Skeletal muscle tissue (tissue), 4 donors: ENCODE results near the gene NCAM1. TPM values are rescaled to one million over a fixed set of nuclear protein-coding genes. Genes with fewer than 3 reads are reported as not detected.
"Not testable (repeated sequence)": the region's sequence is repeated elsewhere in the genome, so short reads cannot be mapped to it uniquely, and the experiment has no call there.

ENCODE experiments used
- H3K27ac ChIP-seq: one replicate; pipeline ENCODE4 v1.7.0; 2013; ENCODE audit warnings: mild to moderate bottlenecking, low read depth, low read length, inconsistent platforms
- H3K27me3 ChIP-seq, 3 donors: one replicate each; pipeline ENCODE4 v1.7.0; 2013; ENCODE audit warnings: low read length in 3 of 3; ENCODE audit not compliant: control insufficient read depth in 3 of 3, insufficient read depth in 3 of 3
- H3K36me3 ChIP-seq, 3 donors: one replicate each; pipeline ENCODE4 v1.7.0; 2013; ENCODE audit warnings: low read length in 3 of 3; ENCODE audit not compliant: control insufficient read depth in 3 of 3, insufficient read depth in 3 of 3
- H3K4me1 ChIP-seq, 3 donors: one replicate each; pipeline ENCODE4 v1.7.0; 2013; ENCODE audit warnings: low read length in 3 of 3, mild to moderate bottlenecking in 3 of 3; ENCODE audit not compliant: control insufficient read depth in 3 of 3, insufficient read depth in 3 of 3
- H3K4me3 ChIP-seq, 3 donors: one replicate each; pipeline ENCODE4 v1.7.0; 2013; ENCODE audit warnings: low read length in 3 of 3
- H3K9ac ChIP-seq, 3 donors: one replicate each; pipeline ENCODE4 v1.7.0; 2013; ENCODE audit warnings: low read length in 3 of 3, mild to moderate bottlenecking in 3 of 3, moderate library complexity in 2 of 3, low read depth in 1 of 3
- H3K9me3 ChIP-seq, 3 donors: one replicate each; pipeline ENCODE4 v1.7.0; 2013; ENCODE audit warnings: low read length in 3 of 3; ENCODE audit not compliant: control insufficient read depth in 3 of 3
- total RNA-seq: library from RNA; depleted of rRNA; stranded (reverse); fragments of >200 nt; gene quantifications from one replicate; pipeline ENCODE4 v1.2.3, GENCODE V29; 2014
- donor health status: Osteomylitis.

Gene NCAM1
- total RNA-seq, 1 donor from 2014 or later = 63.7 TPM

DNA sequence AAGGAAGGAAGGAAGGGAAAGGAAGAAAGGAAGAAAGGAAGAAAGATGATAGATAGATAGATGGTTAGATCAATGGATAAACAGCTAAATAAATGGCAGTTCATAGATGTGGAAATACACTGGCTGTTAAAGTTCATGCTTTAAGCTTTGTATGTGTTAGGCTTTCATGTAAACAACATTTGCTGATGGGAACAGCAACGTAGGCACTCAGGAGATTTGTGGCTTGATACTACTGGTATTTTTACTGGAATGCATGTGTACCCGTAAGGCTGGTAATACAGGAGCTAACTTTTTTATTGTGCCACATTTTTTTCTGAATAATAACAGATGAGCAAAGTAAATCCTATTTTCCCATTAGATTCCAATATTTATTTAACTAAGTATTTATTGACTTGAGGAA, 85.6 kb downstream of the NCAM1 start:
- H3K27me3 ChIP-seq = no peaks in the 10 kb centered on the region
- H3K9ac ChIP-seq = no peak overlapping the region
- no peak overlapping the region for H3K27ac ChIP-seq
- H3K4me1 ChIP-seq = no peaks in the 10 kb centered on the region
- H3K9me3 ChIP-seq = no peaks in the 10 kb centered on the region
- H3K4me3 ChIP-seq = no peak overlapping the region
- H3K36me3 ChIP-seq = no peaks in the 10 kb centered on the region

DNA sequence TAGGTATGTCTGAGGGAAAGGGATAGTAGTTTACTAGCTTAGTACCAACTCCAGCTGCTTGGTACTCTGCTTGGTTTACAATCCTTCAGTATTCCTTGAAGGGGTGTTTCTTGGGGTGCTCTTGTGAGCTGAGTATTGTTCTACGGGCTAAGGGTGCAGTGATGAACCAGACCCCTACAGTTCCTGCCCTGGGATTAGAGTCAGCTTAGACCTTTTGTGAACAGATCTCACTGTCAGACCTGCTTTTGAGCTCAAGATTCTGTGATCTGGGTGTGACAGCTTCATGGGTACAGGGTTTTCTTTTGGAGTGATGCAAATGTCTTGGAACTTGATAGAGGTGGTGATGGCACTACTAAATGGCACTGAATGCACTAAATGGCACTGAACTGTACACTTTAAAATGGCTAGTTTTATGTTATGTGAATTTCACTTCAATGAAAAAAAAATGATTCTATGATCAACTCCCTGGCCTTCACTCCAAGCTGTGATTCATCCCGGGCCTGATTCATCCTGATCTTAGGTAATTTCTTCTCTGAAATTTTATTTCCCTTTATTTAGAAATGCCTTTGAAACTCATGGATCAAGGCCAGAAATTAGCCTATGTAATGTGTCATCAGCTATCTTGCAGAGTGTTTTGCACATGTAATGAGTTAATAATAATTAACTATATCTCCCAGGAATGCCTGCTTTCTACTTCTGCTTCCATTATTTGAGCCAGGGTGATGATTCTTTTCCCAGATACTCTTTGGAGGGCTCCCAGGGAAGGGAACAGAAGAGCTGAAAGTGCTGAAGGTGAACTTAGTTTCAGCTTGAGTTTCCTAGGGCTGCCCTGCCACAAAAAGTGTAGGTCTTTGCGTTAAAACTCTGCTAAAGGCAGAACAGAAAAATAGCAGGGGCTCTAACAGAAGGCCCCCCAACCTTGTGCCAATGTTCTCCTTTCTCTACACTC, 87.9 kb downstream of the NCAM1 start:
- Histone ChIP-seq H3K27ac (no peak overlapping the region), H3K9ac (no peak overlapping the region)

DNA sequence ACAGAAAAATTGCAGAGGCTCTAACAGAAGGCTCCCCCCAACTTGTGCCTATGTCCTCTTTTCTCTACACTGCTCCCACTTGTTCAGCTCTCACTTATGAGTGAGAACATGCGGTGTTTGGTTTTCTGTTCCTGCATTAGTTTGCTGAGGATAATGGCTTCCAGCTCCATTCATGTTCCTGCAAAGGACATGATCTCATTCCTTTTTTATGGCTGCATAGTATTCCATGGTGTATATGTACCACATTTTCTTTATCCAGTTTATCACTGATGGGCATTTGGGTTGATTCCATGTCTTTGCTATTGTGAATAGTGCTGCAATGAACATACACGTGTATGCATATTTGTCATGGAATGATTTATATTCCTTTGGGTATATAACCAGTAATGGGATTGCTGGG, 91.8 kb downstream of the NCAM1 start:
- not testable (repeated sequence) for H3K27ac ChIP-seq, H3K36me3 ChIP-seq, H3K27me3 ChIP-seq, H3K9ac ChIP-seq, H3K4me1 ChIP-seq, H3K9me3 ChIP-seq, H3K4me3 ChIP-seq

More for the DNA sequence above, 87.9 kb downstream of the NCAM1 start:
- H3K9me3 ChIP-seq = no peaks in the 10 kb centered on the region
- H3K36me3 ChIP-seq = no peaks in the 10 kb centered on the region
- no peak overlapping the region for H3K4me3 ChIP-seq
- no peaks in the 10 kb centered on the region for H3K27me3 ChIP-seq
- no peaks in the 10 kb centered on the region for H3K4me1 ChIP-seq

DNA sequence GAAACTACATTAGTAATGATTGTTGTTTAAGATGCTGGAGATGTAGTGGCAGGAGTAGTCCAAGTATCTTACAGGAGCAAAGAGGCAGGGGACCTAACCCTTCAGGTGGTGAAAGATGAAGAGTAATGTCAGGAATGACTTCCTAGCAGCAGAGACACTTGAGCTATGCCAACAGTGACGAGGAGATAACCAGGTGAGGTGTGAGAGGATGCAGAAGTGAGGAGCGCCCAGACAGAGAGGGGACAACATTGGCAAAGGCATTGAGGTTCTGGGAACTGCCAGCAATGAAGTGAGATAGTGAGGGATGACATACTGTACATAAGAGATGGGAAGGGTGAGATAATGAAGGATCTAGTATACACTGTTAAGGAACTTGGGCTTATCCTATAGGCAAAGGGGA, 95.8 kb downstream of the NCAM1 start:
- Histone ChIP-seq H3K27ac (no peak overlapping the region), H3K36me3 (no peaks in the 10 kb centered on the region), H3K9ac (no peak overlapping the region), H3K4me3 (no peak overlapping the region), H3K9me3 (no peaks in the 10 kb centered on the region), H3K27me3 (no peaks in the 10 kb centered on the region), H3K4me1 (no peaks in the 10 kb centered on the region)

DNA sequence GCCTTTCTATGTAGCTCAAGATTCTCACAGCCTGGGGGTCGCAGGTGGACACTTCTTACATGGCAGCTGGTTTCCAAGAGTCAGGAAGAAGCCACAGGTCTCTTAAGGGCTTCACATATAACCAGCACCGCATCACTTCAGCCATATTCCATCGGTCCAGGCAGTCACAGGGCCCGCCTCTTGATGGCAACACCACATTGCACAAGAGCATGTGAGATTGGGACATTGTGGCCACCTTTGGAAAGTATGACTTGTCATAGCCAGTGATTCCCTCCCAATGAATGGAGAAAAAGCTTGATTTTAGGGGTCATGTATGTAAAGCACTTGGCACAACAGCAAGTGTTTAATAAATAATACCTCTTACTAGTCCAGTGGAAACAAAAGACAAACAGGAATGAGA, 98.3 kb downstream of the NCAM1 start:
- Histone ChIP-seq H3K27me3 (no peaks in the 10 kb centered on the region), H3K9ac (no peak overlapping the region), H3K4me3 (no peak overlapping the region), H3K4me1 (no peaks in the 10 kb centered on the region), H3K9me3 (no peaks in the 10 kb centered on the region), H3K36me3 (no peaks in the 10 kb centered on the region), H3K27ac (no peak overlapping the region)

DNA sequence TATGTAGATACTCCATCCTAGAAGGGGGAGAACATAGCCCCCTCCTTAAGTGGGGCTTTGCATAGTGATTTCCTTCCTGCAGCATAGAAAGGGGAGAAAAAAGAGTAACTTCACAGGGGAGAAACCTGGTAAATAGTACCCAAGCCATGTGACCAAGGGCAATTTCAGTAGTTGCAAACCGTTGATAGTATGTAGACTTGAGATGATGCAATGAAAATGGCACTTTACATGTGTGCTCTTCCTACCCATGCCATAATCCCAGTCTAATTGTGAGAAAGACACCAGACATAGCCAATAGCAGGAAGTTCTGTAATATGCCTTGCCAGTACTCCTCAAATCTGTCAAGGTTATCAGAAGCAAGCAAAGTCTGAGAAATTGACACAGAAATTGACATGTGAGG, 104.1 kb downstream of the NCAM1 start:
- Histone ChIP-seq H3K9me3 (no peaks in the 10 kb centered on the region), H3K36me3 (no peaks in the 10 kb centered on the region), H3K4me3 (no peak overlapping the region), H3K27ac (no peak overlapping the region), H3K4me1 (no peaks in the 10 kb centered on the region), H3K27me3 (no peaks in the 10 kb centered on the region), H3K9ac (no peak overlapping the region)

DNA sequence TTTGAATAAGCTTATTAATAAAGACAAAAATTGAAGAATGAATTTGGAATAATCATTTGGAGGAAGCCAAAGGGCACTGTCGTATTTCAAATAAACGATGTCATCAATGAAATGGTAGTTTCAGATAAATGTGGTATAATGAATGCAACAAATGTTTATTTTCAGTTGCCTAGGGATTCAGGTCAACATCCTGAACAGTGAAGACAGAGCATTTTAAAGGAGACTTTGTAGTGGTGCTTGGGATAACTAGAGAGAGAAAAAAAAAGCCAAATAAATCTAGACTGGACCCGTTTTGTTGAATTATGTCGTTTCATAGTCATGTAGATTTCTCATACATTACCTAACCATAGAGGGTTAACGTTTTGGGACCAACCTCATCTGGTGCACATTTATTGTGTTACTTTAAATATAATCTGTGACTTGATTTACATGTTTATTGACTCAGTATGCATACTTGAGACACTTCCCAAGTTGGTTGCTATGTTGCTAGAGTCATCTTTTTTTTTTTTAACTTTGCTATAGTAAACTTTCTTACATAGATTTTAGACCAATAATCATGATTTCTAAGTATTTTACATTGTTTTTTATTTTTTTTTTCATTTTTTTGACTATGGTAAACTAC, 111.1 kb downstream of the NCAM1 start:
- no peaks in the 10 kb centered on the region for H3K36me3 ChIP-seq
- no peak overlapping the region for H3K4me3 ChIP-seq
- no peaks in the 10 kb centered on the region for H3K27me3 ChIP-seq
- no peak overlapping the region for H3K27ac ChIP-seq
- peaks cover 0 to 4% (median 2%) of the 10 kb centered on the region in 3 donors for H3K4me1 ChIP-seq
- no peaks in the 10 kb centered on the region for H3K9me3 ChIP-seq
- no peak overlapping the region for H3K9ac ChIP-seq

DNA sequence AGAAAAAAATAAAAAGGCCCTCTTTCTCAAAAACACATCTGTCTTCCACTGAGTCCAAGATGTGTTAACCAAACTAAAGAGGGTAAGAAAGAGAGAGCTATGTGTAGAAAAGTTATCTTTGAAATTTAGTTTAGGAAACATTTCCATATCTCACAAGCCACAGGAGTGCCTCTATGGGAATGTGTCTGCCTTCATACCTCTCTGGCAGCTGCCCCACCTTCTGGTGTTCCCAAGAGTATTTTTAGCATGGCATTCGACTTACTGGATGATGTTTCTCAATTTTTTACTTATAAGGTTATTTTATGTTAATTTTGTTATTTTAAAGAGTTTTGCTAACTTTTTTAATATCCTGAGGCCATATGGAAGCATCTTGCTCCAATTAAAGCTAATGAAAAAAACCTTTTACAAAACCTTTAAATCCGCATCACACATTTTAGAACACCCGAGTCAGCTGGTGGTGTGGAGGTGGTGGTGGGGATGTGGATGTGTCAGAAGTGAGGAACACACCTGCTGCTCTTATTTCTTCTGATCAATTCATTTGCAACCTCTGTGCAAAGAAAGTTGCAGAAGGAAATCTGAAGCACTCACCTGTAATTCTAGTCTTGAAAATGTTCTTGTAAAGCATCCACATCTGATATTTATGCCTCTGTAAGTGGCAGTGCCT, 112.2 kb downstream of the NCAM1 start:
- Histone ChIP-seq H3K9ac (no peak overlapping the region), H3K4me1 (peaks cover 0 to 4% (median 2%) of the 10 kb centered on the region in 3 donors), H3K36me3 (no peaks in the 10 kb centered on the region), H3K4me3 (no peak overlapping the region), H3K9me3 (no peaks in the 10 kb centered on the region), H3K27me3 (no peaks in the 10 kb centered on the region), H3K27ac (no peak overlapping the region)

DNA sequence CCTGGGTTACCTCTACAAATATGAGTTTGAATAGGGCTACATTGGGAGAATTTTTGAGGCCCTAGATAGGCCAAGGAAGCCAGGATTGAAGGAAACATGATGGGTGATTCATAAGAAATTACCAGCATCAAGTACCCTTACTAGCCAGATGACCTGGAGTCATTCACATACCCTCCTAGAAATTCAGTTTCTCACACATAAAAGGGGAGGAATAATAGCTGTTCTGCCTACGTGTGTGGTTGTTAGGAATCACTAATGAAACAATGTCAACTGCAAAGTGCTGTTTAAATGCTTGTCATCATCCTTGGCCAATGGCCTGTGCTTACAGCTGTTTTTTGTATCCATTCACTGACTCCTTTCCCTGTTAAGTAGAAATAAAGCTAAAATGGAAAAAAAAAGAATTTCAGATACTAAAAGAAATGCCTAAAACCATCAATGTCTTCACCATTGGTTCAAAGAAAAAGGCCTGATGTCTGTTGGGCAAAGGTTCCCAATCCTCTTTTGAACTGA, 114.4 kb downstream of the NCAM1 start:
- no peak overlapping the region for H3K27ac ChIP-seq
- H3K9ac ChIP-seq = no peak overlapping the region
- H3K27me3 ChIP-seq = no peaks in the 10 kb centered on the region
- H3K36me3 ChIP-seq = no peaks in the 10 kb centered on the region
- no peak overlapping the region for H3K4me3 ChIP-seq
- H3K9me3 ChIP-seq = no peaks in the 10 kb centered on the region
- peaks cover 0 to 4% (median 2%) of the 10 kb centered on the region in 3 donors for H3K4me1 ChIP-seq

DNA sequence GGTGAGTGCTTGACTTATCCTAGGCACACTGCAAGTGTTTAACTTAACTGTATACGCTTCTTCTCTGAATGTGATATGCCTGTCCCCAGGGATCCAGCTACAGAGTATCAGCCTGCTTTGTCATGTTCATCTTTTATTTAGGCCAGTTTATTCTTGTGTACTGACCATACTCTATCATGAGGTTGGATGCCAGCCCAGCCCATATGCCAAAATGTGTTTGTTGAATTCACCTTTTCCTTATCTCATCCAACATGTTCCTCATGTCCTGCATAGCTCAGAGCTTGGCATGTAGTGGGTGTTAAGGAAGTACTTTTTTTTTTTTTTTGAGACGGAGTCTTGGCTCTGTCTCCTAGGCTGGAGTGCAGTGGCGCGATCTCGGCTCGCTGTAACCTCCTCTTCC, 116.2 kb downstream of the NCAM1 start:
- Histone ChIP-seq H3K9me3 (no peaks in the 10 kb centered on the region), H3K27me3 (no peaks in the 10 kb centered on the region), H3K27ac (no peak overlapping the region), H3K9ac (no peak overlapping the region), H3K4me1 (peaks cover 0 to 4% (median 2%) of the 10 kb centered on the region in 3 donors), H3K36me3 (no peaks in the 10 kb centered on the region), H3K4me3 (no peak overlapping the region)
